ENCODE data around the gene CLTCL1. TPM values are rescaled to one million over a fixed set of nuclear protein-coding genes. Genes with fewer than 3 reads are reported as not detected.

Gene CLTCL1
- total RNA-seq, 3 donors from 2014 or later (not counting 1 experiment from before 2014, with no cell fraction given): 0.86 to 1.2 (median 1.2) TPM

GRCh38 chr22:19240813-19241592 lies 50.5 kb downstream of the CLTCL1 start:
- H3K27me3 ChIP-seq (ENCODE audit: control insufficient read depth, insufficient read depth, low read length): no peaks in the 10 kb centered on the region
- Mint-ChIP-seq H3K27ac (no peak overlapping the region), H3K9me3 (no peaks in the 10 kb centered on the region), H3K36me3 (no peaks in the 10 kb centered on the region), H3K27me3 (ENCODE audit: low read depth in 2 of 2) (peaks cover 0 to 16% of the 10 kb centered on the region in 2 donors), H3K4me3 (no peak overlapping the region), H3K4me1 (no peaks in the 10 kb centered on the region)
- DNase-seq: no peak
- WGBS (ENCODE audit: insufficient coverage): 87% methylated on average over 14 of the region's 14 CpGs
- no peaks in the 10 kb centered on the region for H3K4me1 ChIP-seq (ENCODE audit: control insufficient read depth, insufficient read depth, low read length)
- H3K9me3 ChIP-seq (ENCODE audit: control insufficient read depth, insufficient read depth, low read length): no peaks in the 10 kb centered on the region
- intact Hi-C loops (cut with micrococcal nuclease): no loop called here
- no peak overlapping the region for H3K27ac ChIP-seq (ENCODE audit: low read length)
- no peak for ATAC-seq
- H3K4me3 ChIP-seq (ENCODE audit: low read length): no peak overlapping the region
- TF ChIP-seq CTCF (IDR thresholded peaks at IDR 0.05): no peak
- no peaks in the 10 kb centered on the region for H3K36me3 ChIP-seq (ENCODE audit: control insufficient read depth, insufficient read depth, low read length)

GRCh38 chr22:19239464-19239863 lies 52.1 kb downstream of the CLTCL1 start:
- intact Hi-C loops (cut with micrococcal nuclease): no loop called here
- H3K27ac ChIP-seq (ENCODE audit: low read length): no peak overlapping the region

GRCh38 chr22:19238900-19239299 lies 52.6 kb downstream of the CLTCL1 start:
- Histone ChIP-seq H3K4me3 (ENCODE audit: low read length) (no peak overlapping the region), H3K36me3 (ENCODE audit: control insufficient read depth, insufficient read depth, low read length) (no peaks in the 10 kb centered on the region), H3K4me1 (ENCODE audit: control insufficient read depth, insufficient read depth, low read length) (no peaks in the 10 kb centered on the region), H3K27me3 (ENCODE audit: control insufficient read depth, insufficient read depth, low read length) (no peaks in the 10 kb centered on the region), H3K27ac (ENCODE audit: low read length) (no peak overlapping the region), H3K9me3 (ENCODE audit: control insufficient read depth, insufficient read depth, low read length) (no peaks in the 10 kb centered on the region)
- intact Hi-C loops (cut with micrococcal nuclease): no loop called here
- no peak overlapping the region for H3K27ac Mint-ChIP-seq
- H3K4me1 Mint-ChIP-seq: no peaks in the 10 kb centered on the region
- H3K27me3 Mint-ChIP-seq (ENCODE audit: low read depth in 2 of 2): peaks cover 8 to 28% of the 10 kb centered on the region in 2 donors
- no peaks in the 10 kb centered on the region for H3K36me3 Mint-ChIP-seq
- ATAC-seq (no peak), DNase-seq (no peak)
- no peak for TF ChIP-seq CTCF (IDR thresholded peaks at IDR 0.05)
- H3K9me3 Mint-ChIP-seq: no peaks in the 10 kb centered on the region
- no peak overlapping the region for H3K4me3 Mint-ChIP-seq
- WGBS (ENCODE audit: insufficient coverage): 88% methylated on average over 5 of the region's 7 CpGs

More at GRCh38 chr22:19239464-19239863, 52.1 kb downstream of the CLTCL1 start:
- Mint-ChIP-seq H3K9me3 (no peaks in the 10 kb centered on the region), H3K27ac (no peak overlapping the region), H3K4me3 (no peak overlapping the region), H3K27me3 (ENCODE audit: low read depth in 2 of 2) (peaks cover 6 to 28% of the 10 kb centered on the region in 2 donors), H3K36me3 (no peaks in the 10 kb centered on the region), H3K4me1 (no peaks in the 10 kb centered on the region)
- H3K36me3 ChIP-seq (ENCODE audit: control insufficient read depth, insufficient read depth, low read length): no peaks in the 10 kb centered on the region
- DNase-seq: no peak
- no peaks in the 10 kb centered on the region for H3K27me3 ChIP-seq (ENCODE audit: control insufficient read depth, insufficient read depth, low read length)
- no peaks in the 10 kb centered on the region for H3K9me3 ChIP-seq (ENCODE audit: control insufficient read depth, insufficient read depth, low read length)
- ATAC-seq: no peak
- WGBS (ENCODE audit: insufficient coverage): 93% methylated on average over 7 of the region's 7 CpGs
- no peak for TF ChIP-seq CTCF (IDR thresholded peaks at IDR 0.05)
- no peaks in the 10 kb centered on the region for H3K4me1 ChIP-seq (ENCODE audit: control insufficient read depth, insufficient read depth, low read length)
- no peak overlapping the region for H3K4me3 ChIP-seq (ENCODE audit: low read length)

- Mint-ChIP-seq H3K4me3 (no peak overlapping the region), H3K27ac (no peak overlapping the region), H3K27me3 (ENCODE audit: low read depth in 2 of 2) (peaks cover 13 to 28% of the 10 kb centered on the region in 2 donors), H3K9me3 (no peaks in the 10 kb centered on the region), H3K36me3 (no peaks in the 10 kb centered on the region), H3K4me1 (no peaks in the 10 kb centered on the region)
- H3K36me3 ChIP-seq (ENCODE audit: control insufficient read depth, insufficient read depth, low read length): no peaks in the 10 kb centered on the region
- H3K27me3 ChIP-seq (ENCODE audit: control insufficient read depth, insufficient read depth, low read length): no peaks in the 10 kb centered on the region
- 91% methylated on average over 3 of the region's 4 CpGs for WGBS (ENCODE audit: insufficient coverage)
- H3K4me3 ChIP-seq (ENCODE audit: low read length): no peak overlapping the region
- intact Hi-C loops (cut with micrococcal nuclease): no loop called here
- TF ChIP-seq CTCF (IDR thresholded peaks at IDR 0.05): no peak
- no peak for ATAC-seq
- no peaks in the 10 kb centered on the region for H3K4me1 ChIP-seq (ENCODE audit: control insufficient read depth, insufficient read depth, low read length)
- DNase-seq: no peak
- no peaks in the 10 kb centered on the region for H3K9me3 ChIP-seq (ENCODE audit: control insufficient read depth, insufficient read depth, low read length)
- H3K27ac ChIP-seq (ENCODE audit: low read length): no peak overlapping the region
Measured at GRCh38 chr22:19235874-19236273, 55.6 kb downstream of the CLTCL1 start.

Measured in natural killer cell (primary cell).